CD14-positive monocyte (primary cell): ENCODE results near the gene FAM83G. TPM values are rescaled to one million over a fixed set of nuclear protein-coding genes. Genes with fewer than 3 reads are reported as not detected.

Experiments
- DNase-seq, 3 donors: peaks; one replicate each; pipeline ENCODE4 v3.0.0-alpha.2; 2011 to 2022
- H2AFZ ChIP-seq: 2 replicates; pipeline ENCODE4 v1.6.0; 2012; ENCODE audit warnings: mild to moderate bottlenecking, low read depth, low read length, inconsistent platforms; ENCODE audit not compliant: insufficient read depth, poor library complexity, severe bottlenecking
- H3K27ac ChIP-seq, 2 donors: 1 replicate in 1 of 2; 2 replicates in 1 of 2; pipeline ENCODE4 v1.5.1; 2012 to 2013; ENCODE audit warnings: low read length in 2 of 2, control low read depth in 1 of 2, inconsistent platforms in 1 of 2, low read depth in 1 of 2, mild to moderate bottlenecking in 1 of 2
- H3K27me3 ChIP-seq, 2 donors: one replicate each; pipeline versions ENCODE4 v1.6.0 to v1.6.1; 2011 to 2013; ENCODE audit warnings: low read length in 2 of 2; ENCODE audit not compliant: control insufficient read depth in 2 of 2, insufficient read depth in 2 of 2
- H3K36me3 ChIP-seq, 2 donors: replicated peaks in 1 of 2; 1 replicate in 1 of 2; 2 replicates in 1 of 2; pipeline versions ENCODE4 v1.5.1 to v1.6.1; 2012 to 2013; ENCODE audit warnings: low read length in 2 of 2, control low read depth in 1 of 2, inconsistent platforms in 1 of 2, mild to moderate bottlenecking in 1 of 2; ENCODE audit not compliant: insufficient read depth in 2 of 2, control insufficient read depth in 1 of 2
- H3K4me1 ChIP-seq, 2 donors: 1 replicate in 1 of 2; 2 replicates in 1 of 2; pipeline versions ENCODE4 v1.5.1 to v1.6.1; 2012 to 2013; ENCODE audit warnings: low read length in 2 of 2, control low read depth in 1 of 2, inconsistent platforms in 1 of 2, mild to moderate bottlenecking in 1 of 2, moderate library complexity in 1 of 2; ENCODE audit not compliant: insufficient read depth in 2 of 2, control insufficient read depth in 1 of 2
- H3K4me2 ChIP-seq: replicated peaks from 2 replicates; pipeline ENCODE3; 2012; ENCODE audit warnings: low read length, moderate library complexity, mild to moderate bottlenecking; ENCODE audit not compliant: poor library complexity, severe bottlenecking; ENCODE audit errors: extremely low read depth
- H3K4me3 ChIP-seq, 3 experiments: fragments of 200-600 bp in 1 of 3; sonication (generic) in 1 of 3; replicated peaks in 1 of 3; 1 replicate in 2 of 3; 2 replicates in 1 of 3; pipeline ENCODE4 v1.5.1; 2011 to 2013; ENCODE audit warnings: low read length in 3 of 3, mild to moderate bottlenecking in 3 of 3, control low read depth in 2 of 3, low read depth in 2 of 3, inconsistent platforms in 1 of 3, moderate library complexity in 1 of 3
- H3K79me2 ChIP-seq: 2 replicates; pipeline ENCODE4 v1.6.0; 2012; ENCODE audit warnings: mild to moderate bottlenecking, control low read depth, inconsistent platforms, low read length, moderate library complexity; ENCODE audit not compliant: insufficient read depth
- H3K9ac ChIP-seq: 2 replicates; pipeline ENCODE4 v1.6.0; 2017; ENCODE audit warnings: low read length, mild to moderate bottlenecking; ENCODE audit not compliant: insufficient read depth, poor library complexity, severe bottlenecking
- H3K9me3 ChIP-seq, 2 donors: replicated peaks in 1 of 2; 1 replicate in 1 of 2; 2 replicates in 1 of 2; pipeline versions ENCODE4 v1.5.1 to v1.6.1; 2012 to 2013; ENCODE audit warnings: low read length in 2 of 2, control low read depth in 1 of 2; ENCODE audit not compliant: control insufficient read depth in 1 of 2, insufficient read depth in 1 of 2
- H4K20me1 ChIP-seq: 2 replicates; pipeline ENCODE4 v1.6.0; 2012; ENCODE audit warnings: mild to moderate bottlenecking, low read length, control low read depth, moderate library complexity; ENCODE audit not compliant: insufficient read depth
- H3K27ac Mint-ChIP-seq, 7 donors: one replicate each; pipeline ENCODE4 v1.8.0; 2020; ENCODE audit warnings: mild to moderate bottlenecking in 7 of 7, mixed read lengths in 7 of 7, moderate library complexity in 6 of 7, inconsistent platforms in 2 of 7
- H3K27me3 Mint-ChIP-seq, 3 donors: one replicate each; pipeline ENCODE4 v1.8.0; 2021 to 2022; ENCODE audit warnings: low read depth in 3 of 3, mild to moderate bottlenecking in 3 of 3, mixed read lengths in 3 of 3, moderate library complexity in 3 of 3, inconsistent platforms in 1 of 3
- H3K36me3 Mint-ChIP-seq, 2 donors: one replicate each; pipeline ENCODE4 v1.8.0; 2020; ENCODE audit warnings: mixed read lengths in 2 of 2, inconsistent platforms in 1 of 2, mild to moderate bottlenecking in 1 of 2
- H3K4me1 Mint-ChIP-seq: one replicate; pipeline ENCODE4 v1.8.0; 2020; ENCODE audit warnings: mild to moderate bottlenecking, mixed read lengths
- H3K4me3 Mint-ChIP-seq, 2 donors: one replicate each; pipeline ENCODE4 v1.8.0; 2020; ENCODE audit warnings: mild to moderate bottlenecking in 2 of 2, mixed read lengths in 2 of 2, moderate library complexity in 1 of 2
- H3K9me3 Mint-ChIP-seq, 7 donors: one replicate each; pipeline ENCODE4 v1.8.0; 2020 to 2022; ENCODE audit warnings: mixed read lengths in 7 of 7, mild to moderate bottlenecking in 6 of 7, moderate library complexity in 6 of 7, inconsistent platforms in 2 of 7
- WGBS: methylation state at CpG from one replicate; pipeline ENCODE4 v1.1.5; 2013; ENCODE audit warnings: missing lambda C conversion rate; ENCODE audit not compliant: insufficient coverage; 5-methylcytosine and 5-hydroxymethylcytosine counted together
- intact Hi-C, 2 donors: fragments of 100-400 bp; cut with micrococcal nuclease; formaldehyde crosslinking; loops; one replicate each; pipeline versions ENCODE4 v1.15.0 to v1.15.1; 2023
- polyA plus RNA-seq, 3 donors: library from polyadenylated mRNA; depleted of rRNA in 1 of 3; unstranded in 2 of 3; stranded (reverse) in 1 of 3; fragments of 300-500 nt in 2 of 3; fragments of >200 nt in 1 of 3; fragmentation: Illumina TruSeq in 2 of 3; gene quantifications; 1 replicate in 2 of 3; 2 replicates in 1 of 3; pipeline ENCODE4 v1.2.3, GENCODE V29; 2012 to 2021
- TF ChIP-seq, protein P1 (sequence below): fragments of 200-600 bp; IDR thresholded peaks from one replicate; pipeline ENCODE4 v1.8.0; 2022; ENCODE audit warnings: antibody characterized with exemption, mild to moderate bottlenecking

FAM83G gene
- polyA plus RNA-seq, 3 donors: 0.04 to 0.17 (median 0.08) TPM

DNA sequence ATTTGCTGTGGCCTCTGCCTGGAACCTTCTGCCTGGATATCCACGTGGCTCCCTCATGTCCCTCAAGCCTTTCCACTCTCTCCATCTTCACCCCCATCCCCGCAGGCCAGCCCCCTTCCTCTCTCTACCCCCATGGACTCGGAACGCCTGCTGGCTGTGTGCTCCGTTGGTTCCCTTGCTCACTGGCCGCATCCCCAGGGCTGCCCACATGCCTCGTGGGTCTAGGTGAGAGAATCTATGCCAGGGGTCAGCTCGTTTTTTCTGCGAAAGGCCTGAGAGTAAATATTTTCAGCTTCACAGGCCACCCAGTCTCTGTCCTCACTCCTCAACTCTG lies 40.6 kb downstream of the FAM83G start:
- H3K27ac Mint-ChIP-seq: peak overlapping the region in 1 of 7 donors; percentile 8
- H3K27ac ChIP-seq: no peak overlapping the region
- no peaks in the 10 kb centered on the region for H3K9me3 Mint-ChIP-seq
- DNase-seq: no peak
- H3K36me3 ChIP-seq: no peaks in the 10 kb centered on the region
- H3K79me2 ChIP-seq: no peaks in the 10 kb centered on the region
- no peak overlapping the region for H3K4me2 ChIP-seq
- H3K9me3 ChIP-seq: no peaks in the 10 kb centered on the region
- peaks cover 10 to 12% of the 10 kb centered on the region in 2 donors for H3K4me1 ChIP-seq
- H3K4me3 ChIP-seq: no peak overlapping the region
- H3K4me3 Mint-ChIP-seq: no peak overlapping the region
- no peaks in the 10 kb centered on the region for H3K36me3 Mint-ChIP-seq
- no peaks in the 10 kb centered on the region for H3K27me3 ChIP-seq
- no peak overlapping the region for H2AFZ ChIP-seq
- intact Hi-C loops: no loop called here
- no peaks in the 10 kb centered on the region for H4K20me1 ChIP-seq
- peaks cover 2 to 7% (median 2%) of the 10 kb centered on the region in 3 donors for H3K27me3 Mint-ChIP-seq
- WGBS: 96% methylated on average over 5 of the region's 9 CpGs
- H3K9ac ChIP-seq: no peak overlapping the region
- peaks cover 15% of the 10 kb centered on the region for H3K4me1 Mint-ChIP-seq
- TF ChIP-seq, protein P1, sequence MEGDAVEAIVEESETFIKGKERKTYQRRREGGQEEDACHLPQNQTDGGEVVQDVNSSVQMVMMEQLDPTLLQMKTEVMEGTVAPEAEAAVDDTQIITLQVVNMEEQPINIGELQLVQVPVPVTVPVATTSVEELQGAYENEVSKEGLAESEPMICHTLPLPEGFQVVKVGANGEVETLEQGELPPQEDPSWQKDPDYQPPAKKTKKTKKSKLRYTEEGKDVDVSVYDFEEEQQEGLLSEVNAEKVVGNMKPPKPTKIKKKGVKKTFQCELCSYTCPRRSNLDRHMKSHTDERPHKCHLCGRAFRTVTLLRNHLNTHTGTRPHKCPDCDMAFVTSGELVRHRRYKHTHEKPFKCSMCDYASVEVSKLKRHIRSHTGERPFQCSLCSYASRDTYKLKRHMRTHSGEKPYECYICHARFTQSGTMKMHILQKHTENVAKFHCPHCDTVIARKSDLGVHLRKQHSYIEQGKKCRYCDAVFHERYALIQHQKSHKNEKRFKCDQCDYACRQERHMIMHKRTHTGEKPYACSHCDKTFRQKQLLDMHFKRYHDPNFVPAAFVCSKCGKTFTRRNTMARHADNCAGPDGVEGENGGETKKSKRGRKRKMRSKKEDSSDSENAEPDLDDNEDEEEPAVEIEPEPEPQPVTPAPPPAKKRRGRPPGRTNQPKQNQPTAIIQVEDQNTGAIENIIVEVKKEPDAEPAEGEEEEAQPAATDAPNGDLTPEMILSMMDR: no peak

DNA sequence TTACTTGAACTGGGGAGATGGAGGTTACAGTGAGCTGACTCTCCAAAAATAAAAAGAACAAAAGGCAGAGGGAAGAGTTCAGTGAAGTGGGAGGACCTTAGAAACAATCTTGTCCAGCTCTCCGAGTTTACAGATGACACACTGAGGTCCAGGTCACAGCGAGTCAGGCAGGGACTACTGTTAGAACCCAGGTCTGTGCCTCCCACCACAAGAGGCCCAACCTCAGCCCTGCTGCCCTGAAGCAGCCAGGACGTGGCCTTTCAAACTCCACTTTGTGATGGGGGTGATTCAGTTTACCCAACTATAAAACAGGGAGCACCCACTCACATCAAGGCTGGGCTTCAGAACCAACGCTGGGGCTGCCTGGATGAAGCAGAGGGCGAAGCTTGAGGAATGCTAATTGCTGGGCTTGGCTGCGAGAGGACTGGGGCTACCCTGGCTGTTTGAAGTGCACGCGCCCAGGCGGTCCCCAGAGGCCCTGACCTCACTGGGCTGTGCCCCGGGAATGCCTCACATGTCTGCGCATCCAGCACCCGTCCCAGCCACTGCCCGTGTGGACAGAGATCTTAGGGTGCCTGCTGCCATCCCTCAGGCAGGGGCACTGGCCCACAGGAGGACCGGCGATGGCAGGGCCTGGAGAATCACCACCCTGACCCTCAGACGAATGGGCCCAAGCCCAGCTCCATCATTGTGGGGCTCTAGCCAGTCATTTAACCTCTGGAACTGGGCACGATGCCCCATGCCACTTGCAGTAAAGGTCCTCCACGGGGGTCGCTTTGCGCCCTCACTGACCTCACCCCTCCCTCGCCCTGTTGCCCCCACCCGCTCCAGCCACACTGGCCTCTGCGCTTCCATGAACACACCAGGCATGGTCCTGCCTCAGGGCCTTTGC lies 41.2 kb downstream of the FAM83G start:
- no peaks in the 10 kb centered on the region for H3K9me3 Mint-ChIP-seq
- Histone ChIP-seq H3K4me2 (no peak overlapping the region), H3K27me3 (no peaks in the 10 kb centered on the region), H3K4me1 (peaks cover 4 to 6% of the 10 kb centered on the region in 2 donors), H2AFZ (no peak overlapping the region), H3K79me2 (no peaks in the 10 kb centered on the region), H3K27ac (no peak overlapping the region), H4K20me1 (no peaks in the 10 kb centered on the region), H3K9me3 (no peaks in the 10 kb centered on the region), H3K4me3 (no peak overlapping the region), H3K36me3 (no peaks in the 10 kb centered on the region), H3K9ac (no peak overlapping the region)
- peak overlapping the region in 3 of 7 donors; percentile 12 to 82 (median 68) for H3K27ac Mint-ChIP-seq
- intact Hi-C loops: no loop called here
- peaks cover 9% of the 10 kb centered on the region for H3K4me1 Mint-ChIP-seq
- no peaks in the 10 kb centered on the region for H3K36me3 Mint-ChIP-seq
- 96% methylated on average over 22 of the region's 23 CpGs for WGBS
- peaks cover 2 to 7% (median 2%) of the 10 kb centered on the region in 3 donors for H3K27me3 Mint-ChIP-seq
- no peak overlapping the region for H3K4me3 Mint-ChIP-seq
- TF ChIP-seq, protein P1: no peak
- no peak for DNase-seq
